Mucosa of gallbladder (tissue), 1 donor: ENCODE measurements around the gene SLC9A8. TPM values are rescaled to one million over a fixed set of nuclear protein-coding genes. Genes with fewer than 3 reads are reported as not detected.

Experiments used
- total RNA-seq: library from RNA; stranded (reverse); gene quantifications from one replicate; pipeline ENCODE4 v1.2.1, GENCODE V29; 2021
- donor health status: DM: no; HTN: no; CAD: no.

Gene SLC9A8
- total RNA-seq, 1 donor from 2014 or later, result 9.7 TPM

Other genes starting within 250 kb of the SLC9A8 start
- 101 TPM for gene PTGIS, start 244.7 kb upstream of the SLC9A8 start, total RNA-seq
- 62.2 TPM for gene B4GALT5, start 99.0 kb upstream of the SLC9A8 start, total RNA-seq
- gene SPATA2, start 102.7 kb downstream of the SLC9A8 start, total RNA-seq, result 13.4 TPM
- 78.8 TPM for gene RNF114, start 123.6 kb downstream of the SLC9A8 start, total RNA-seq
- gene SNAI1, start 170.2 kb downstream of the SLC9A8 start, total RNA-seq, result 3.2 TPM